OCI-LY7 (cell line): Measurements from ENCODE around the gene PLEKHG7. TPM values are rescaled to one million over a fixed set of nuclear protein-coding genes. Genes with fewer than 3 reads are reported as not detected.

Experiments
- BruUV-seq: library from RNA; stranded (reverse); fragments of 400-500 nt; replicated peaks from 2 replicates; lab custom pipeline; 2021; lab: Mats Ljungman, UMichigan
- CTCF ChIA-PET: fragments of 300-600 bp; sonication (Branson Sonifier 250); formaldehyde crosslinking; loops from one replicate; lab custom pipeline; 2022; ENCODE audit warnings: antibody characterized with exemption; ENCODE audit not compliant: unreplicated experiment; lab: Charles Lee
- POLR2A ChIA-PET: fragments of 300-600 bp; sonication (Branson Sonifier 250); formaldehyde crosslinking; loops from one replicate; lab custom pipeline; 2022; ENCODE audit warnings: antibody characterized with exemption; lab: Charles Lee
- DNase-seq: peaks from one replicate; pipeline ENCODE4 v3.0.0-alpha.2; 2015; ENCODE audit warnings: low spot score
- H2AFZ ChIP-seq: fragments of 200-600 bp; sonication (generic), shearing (Covaris generic); 2 replicates; pipeline ENCODE4 v1.6.1; 2014; ENCODE audit warnings: mild to moderate bottlenecking, antibody characterized with exemption, low read length, moderate library complexity
- H3K27ac ChIP-seq: fragments of 200-600 bp; sonication (generic); 2 replicates; pipeline ENCODE4 v1.5.1; 2014; ENCODE audit warnings: mixed run types, low read depth, mild to moderate bottlenecking, moderate library complexity, low read length, inconsistent platforms; ENCODE audit not compliant: poor library complexity, severe bottlenecking
- H3K36me3 ChIP-seq: fragments of 200-600 bp; sonication (generic); 2 replicates; pipeline ENCODE4 v1.6.1; 2014; ENCODE audit warnings: mild to moderate bottlenecking, antibody characterized with exemption, low read length, moderate library complexity, mixed read lengths; ENCODE audit not compliant: insufficient read depth
- H3K4me1 ChIP-seq: fragments of 200-600 bp; sonication (generic); 2 replicates; pipeline ENCODE4 v1.5.1; 2014; ENCODE audit warnings: mild to moderate bottlenecking, low read length; ENCODE audit not compliant: insufficient read depth, poor library complexity, severe bottlenecking
- H3K4me2 ChIP-seq: fragments of 200-600 bp; sonication (generic); 2 replicates; pipeline ENCODE4 v1.6.1; 2014; ENCODE audit warnings: mild to moderate bottlenecking, low read length
- H3K4me3 ChIP-seq: fragments of 200-600 bp; sonication (generic); 2 replicates; pipeline ENCODE4 v1.5.1; 2014; ENCODE audit warnings: mild to moderate bottlenecking, low read depth, low read length; ENCODE audit not compliant: poor library complexity, severe bottlenecking
- H3K79me2 ChIP-seq: fragments of 200-600 bp; sonication (generic); 2 replicates; pipeline ENCODE4 v1.6.1; 2016; ENCODE audit warnings: low read depth, mild to moderate bottlenecking, low read length, moderate library complexity, mixed read lengths; ENCODE audit not compliant: insufficient read depth
- H3K9me2 ChIP-seq: fragments of 200-600 bp; sonication (generic); 2 replicates; pipeline ENCODE4 v1.6.1; 2016; ENCODE audit warnings: mild to moderate bottlenecking, low read length, mixed read lengths; ENCODE audit not compliant: insufficient read depth
- H3K9me3 ChIP-seq: fragments of 200-600 bp; sonication (generic); 2 replicates; pipeline ENCODE4 v1.6.1; 2014; ENCODE audit warnings: mild to moderate bottlenecking, mixed run types, low read length, mixed read lengths
- H4K20me1 ChIP-seq: fragments of 200-600 bp; sonication (generic); 2 replicates; pipeline ENCODE4 v1.6.1; 2014; ENCODE audit warnings: mild to moderate bottlenecking, antibody characterized with exemption, low read length, moderate library complexity, mixed read lengths; ENCODE audit not compliant: insufficient read depth
- CTCF ChIP-seq: fragments of 200-600 bp; sonication (generic); conservative IDR thresholded peaks from 2 replicates; pipeline ENCODE4 v1.5.1; 2014; ENCODE audit warnings: mild to moderate bottlenecking, antibody characterized with exemption, low read length, moderate library complexity, mixed read lengths
- EZH2phosphoT487 ChIP-seq: fragments of 200-600 bp; sonication (generic); IDR thresholded peaks from 2 replicates; pipeline ENCODE4 v1.6.1; 2018; ENCODE audit warnings: low read depth, borderline replicate concordance, mild to moderate bottlenecking, mixed run types, antibody characterized with exemption, low read length, moderate library complexity, mixed read lengths
- intact Hi-C: fragments of 100-400 bp; cut with micrococcal nuclease; formaldehyde crosslinking; loops from one replicate; pipeline ENCODE4 v1.10.0; 2022; ENCODE audit not compliant: unreplicated experiment
- total RNA-seq, 2 experiments: library from RNA; depleted of rRNA in 1 of 2; stranded (reverse); fragments of >200 nt in 1 of 2; shearing (Covaris generic) in 1 of 2; gene quantifications; 2 replicates each; pipeline ENCODE4 v1.2.3, GENCODE V29; 2014 to 2022

The PLEKHG7 gene
- total RNA-seq, 2 experiments from 2014 or later = 0.29 TPM; not detected in 1

GRCh38 chr12:92753976-92754885 is 51.4 kb downstream of the PLEKHG7 start:
- TF ChIP-seq EZH2phosphoT487 (no peak), CTCF (no peak)
- Histone ChIP-seq H3K79me2 (no peaks in the 10 kb centered on the region), H3K4me2 (no peak overlapping the region), H4K20me1 (no peaks in the 10 kb centered on the region), H3K9me2 (no peaks in the 10 kb centered on the region), H3K4me3 (no peak overlapping the region), H3K27ac (no peak overlapping the region), H2AFZ (no peak overlapping the region), H3K36me3 (no peaks in the 10 kb centered on the region), H3K9me3 (no peaks in the 10 kb centered on the region), H3K4me1 (no peaks in the 10 kb centered on the region)
- ChIA-PET POLR2A (no interaction called here), CTCF (no interaction called here)
- DNase-seq = no peak
- intact Hi-C loops = no loop called here
- no TSS peak for BruUV-seq

GRCh38 chr12:92756898-92757596 is 54.3 kb downstream of the PLEKHG7 start:
- H3K36me3 ChIP-seq = no peaks in the 10 kb centered on the region
- ChIA-PET CTCF (no interaction called here), POLR2A (interaction anchor here (2.6 kb wide), 1 partner anchor 12 kb away, joined by 9 read pairs; no protein-coding TSS in a partner anchor)
- no peaks in the 10 kb centered on the region for H3K79me2 ChIP-seq
- H3K4me2 ChIP-seq = no peak overlapping the region
- no peaks in the 10 kb centered on the region for H3K9me3 ChIP-seq
- intact Hi-C loops = no loop called here
- no peak overlapping the region for H3K27ac ChIP-seq
- DNase-seq = no peak
- H3K4me3 ChIP-seq = no peak overlapping the region
- TF ChIP-seq CTCF (no peak), EZH2phosphoT487 (no peak)
- no peaks in the 10 kb centered on the region for H3K4me1 ChIP-seq
- no peaks in the 10 kb centered on the region for H4K20me1 ChIP-seq
- BruUV-seq = no TSS peak
- no peaks in the 10 kb centered on the region for H3K9me2 ChIP-seq
- H2AFZ ChIP-seq = no peak overlapping the region
